NCI-H128 (cell line): ENCODE measurements around the gene PJA2.
A peak's percentile ranks its signal among the peaks of the same experiment; 100 is the strongest.

Source experiments
- DNase-seq: peaks from one replicate; lab custom pipeline; 2025; ENCODE audit not compliant: unreplicated experiment; lab: John Stamatoyannopoulos, UW

Gene PJA2

DNA sequence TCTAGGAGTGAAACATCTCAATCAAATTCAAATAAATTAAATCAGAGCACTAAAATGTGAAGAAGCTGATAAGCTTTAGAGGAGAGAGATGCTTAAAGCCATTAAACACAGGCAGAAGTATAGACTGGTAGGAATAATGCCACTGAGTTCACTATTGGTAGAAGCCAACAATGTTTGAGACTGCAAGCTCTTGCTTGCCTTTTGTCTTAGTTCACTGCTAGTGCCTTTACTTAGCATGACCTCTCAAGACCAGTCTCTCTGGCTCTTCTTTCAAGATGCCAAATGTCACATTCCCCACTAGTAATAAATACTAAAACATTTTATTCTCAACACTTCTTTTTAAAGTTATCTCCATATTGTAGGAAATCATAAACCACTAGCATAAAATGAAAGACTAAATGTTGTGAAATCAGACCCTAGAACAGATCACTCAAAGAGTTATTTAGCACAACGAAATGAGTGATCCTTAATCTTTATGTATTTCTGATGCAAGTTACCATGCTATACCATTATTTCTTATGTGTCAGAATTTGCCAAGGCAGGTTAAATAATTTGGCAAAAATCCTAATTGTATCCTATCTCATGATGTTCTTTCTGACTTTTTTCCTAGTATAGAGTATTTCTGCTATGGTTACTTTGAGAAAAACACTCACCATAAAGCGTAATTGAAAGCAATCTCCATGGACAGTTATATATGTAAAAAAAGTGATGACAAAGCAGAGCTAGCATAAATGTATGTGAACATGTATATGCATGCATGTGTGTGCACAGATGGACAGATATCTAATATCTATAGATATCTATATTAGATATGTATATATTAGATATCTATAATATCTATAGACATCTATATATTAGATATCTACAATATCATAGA is 57.5 kb downstream of the PJA2 start:
- DNase-seq = no peak

DNA sequence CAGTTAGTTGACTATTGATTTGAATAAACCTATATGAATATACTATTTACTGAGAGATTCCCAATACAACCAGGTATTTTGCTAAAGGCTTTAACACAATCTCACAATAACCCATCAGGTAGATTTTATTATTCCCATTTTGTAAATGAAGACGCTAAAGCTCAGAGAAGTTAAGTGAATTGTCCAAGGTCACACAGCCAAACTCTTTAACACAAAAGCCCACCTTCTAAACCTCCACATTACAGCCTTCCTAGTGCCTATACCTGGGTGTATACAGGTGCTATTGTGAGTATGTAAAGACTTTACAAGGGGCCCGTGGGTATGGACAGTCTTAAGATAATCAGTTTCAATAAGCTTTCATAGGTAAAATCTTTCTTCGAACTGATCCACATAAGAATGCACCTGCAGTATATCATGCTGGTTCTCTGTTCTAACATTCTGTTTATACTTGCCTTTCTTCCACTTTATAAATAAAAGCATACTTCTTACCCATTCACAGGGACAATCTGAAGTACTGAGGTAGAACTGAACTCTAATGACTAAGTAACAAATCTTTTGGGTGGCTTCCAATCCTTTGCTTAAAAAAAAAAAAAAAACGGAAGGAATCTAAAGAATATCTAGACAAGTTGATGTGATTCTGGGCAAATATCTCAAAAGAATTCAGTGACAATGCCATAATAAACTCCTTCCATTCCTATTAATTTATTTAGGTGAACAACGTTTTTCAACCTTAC is 59.1 kb downstream of the PJA2 start:
- no peak for DNase-seq

DNA sequence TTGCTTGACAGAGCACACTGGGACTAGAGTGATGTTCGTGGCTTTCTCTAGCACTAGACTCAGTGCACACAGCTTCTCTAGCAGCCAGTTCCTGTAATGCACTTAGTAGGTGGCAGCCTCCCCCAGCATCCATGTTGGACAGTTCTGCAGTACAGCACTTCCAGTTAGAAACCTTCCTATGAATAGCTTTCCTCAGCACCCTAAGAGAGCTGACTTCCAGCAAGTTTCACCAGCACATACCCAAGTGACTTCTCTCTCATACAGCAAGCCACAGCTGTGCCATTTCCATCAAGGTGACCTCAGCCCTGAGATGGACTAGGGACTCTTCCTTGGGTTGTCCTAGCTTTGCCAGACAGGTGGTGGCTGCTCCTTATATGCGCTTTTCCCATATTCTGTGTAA is 60.4 kb downstream of the PJA2 start:
- no peak for DNase-seq

DNA sequence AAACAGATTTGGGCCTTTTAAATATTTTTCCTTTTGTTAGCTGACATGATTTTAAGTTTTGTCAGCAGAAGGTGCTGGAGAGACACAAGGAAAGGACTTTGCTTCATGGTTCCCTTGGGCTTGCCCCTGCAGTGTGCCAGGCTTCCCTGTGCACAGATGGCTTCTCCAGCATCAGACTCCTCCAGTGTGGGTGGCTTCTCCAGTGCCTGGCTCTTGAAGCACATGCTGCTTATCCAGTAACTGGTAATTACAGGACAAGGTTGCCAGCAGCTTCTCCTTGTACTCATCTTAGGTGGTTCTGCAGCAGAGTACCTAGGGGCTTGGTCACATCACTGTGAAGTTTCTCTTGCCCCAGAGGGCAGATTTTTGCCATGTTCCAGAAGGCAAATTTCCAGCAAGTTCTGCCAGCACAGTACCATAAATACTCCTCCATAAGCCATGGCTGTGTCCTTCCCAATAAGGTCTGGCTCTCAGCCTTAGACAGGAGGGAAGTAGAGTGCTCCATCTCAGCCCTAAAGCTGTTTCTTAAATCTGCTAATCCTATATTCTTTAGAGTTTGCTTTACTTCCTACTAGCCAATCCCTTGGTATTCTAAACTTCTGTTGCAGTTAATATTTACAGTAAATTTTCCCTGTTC is 62.4 kb downstream of the PJA2 start:
- no peak for DNase-seq

DNA sequence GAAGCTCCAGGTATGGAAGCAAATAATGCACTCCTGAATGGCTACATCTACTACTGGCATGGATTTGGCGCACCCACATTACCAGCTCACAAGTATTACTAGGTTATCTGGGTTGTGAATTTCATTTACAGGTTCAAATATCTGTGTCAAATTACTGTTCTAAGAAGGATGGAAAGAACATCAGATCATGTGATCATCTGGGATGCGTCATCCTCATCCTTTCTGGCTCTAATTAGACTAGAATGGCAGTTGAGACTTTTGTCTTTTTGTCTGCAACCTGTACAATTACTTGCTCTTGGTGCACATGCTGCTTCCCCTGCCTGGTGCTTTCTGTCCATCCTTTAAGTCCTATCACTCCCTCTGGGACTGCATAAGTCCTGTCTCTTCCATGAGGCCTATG is 64.1 kb downstream of the PJA2 start:
- no peak for DNase-seq

DNA sequence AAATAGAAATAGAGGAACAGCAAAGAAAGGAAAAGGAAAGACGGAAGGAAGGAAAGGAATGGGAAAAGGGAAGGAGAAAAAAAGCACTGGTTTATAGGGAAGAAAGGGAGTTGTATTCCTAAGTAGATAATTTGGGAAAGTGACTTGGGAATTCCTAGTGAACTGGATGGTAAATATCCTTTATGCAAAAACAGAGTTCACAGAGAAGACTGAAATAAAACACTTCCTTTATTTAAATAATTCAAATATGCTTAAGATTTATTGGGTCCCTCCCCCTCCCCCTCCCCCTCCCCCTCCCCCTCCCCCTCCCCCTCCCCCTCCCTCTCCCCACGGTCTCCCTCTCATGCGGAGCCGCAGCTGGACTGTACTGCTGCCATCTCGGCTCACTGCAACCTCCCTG is 69.4 kb downstream of the PJA2 start:
- DNase-seq = no peak

DNA sequence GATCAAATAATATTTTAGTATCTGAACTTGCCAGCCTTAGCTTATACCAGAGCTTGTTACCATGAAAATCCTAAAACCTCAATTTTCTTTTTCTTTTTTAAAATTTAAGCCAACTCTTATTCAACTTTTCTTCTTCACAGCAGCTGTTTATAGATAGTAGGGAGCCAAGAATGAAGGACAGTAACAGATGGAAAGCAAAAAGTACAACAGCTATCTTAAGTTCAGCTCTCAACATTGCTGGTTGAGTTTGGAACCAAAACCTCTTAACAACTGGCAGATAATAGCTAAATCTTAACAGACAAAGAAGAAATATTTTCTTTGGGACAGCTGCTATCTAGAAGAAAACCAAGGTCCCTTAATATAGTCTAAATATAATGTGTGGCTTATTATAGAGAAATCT is 74.7 kb downstream of the PJA2 start:
- DNase-seq = no peak

DNA sequence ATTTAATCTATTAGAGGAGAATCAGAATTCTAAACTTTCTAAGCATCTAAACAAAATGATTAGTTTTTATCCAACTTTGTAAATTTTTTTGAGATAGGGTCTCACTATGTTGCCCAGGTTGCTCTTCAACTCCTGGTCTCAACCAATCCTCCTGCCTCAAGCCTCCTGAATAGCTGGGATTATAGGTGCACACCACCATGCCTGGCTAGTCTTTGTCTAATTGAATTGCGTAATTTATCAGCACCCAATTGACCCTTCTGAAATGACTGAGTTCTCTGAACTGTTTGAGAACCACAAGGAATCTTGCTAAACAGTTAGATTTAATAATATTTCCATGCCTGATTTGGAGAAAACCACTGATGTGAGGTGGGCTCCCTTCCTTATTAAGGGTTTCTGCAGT is 75.7 kb downstream of the PJA2 start:
- DNase-seq = no peak

DNA sequence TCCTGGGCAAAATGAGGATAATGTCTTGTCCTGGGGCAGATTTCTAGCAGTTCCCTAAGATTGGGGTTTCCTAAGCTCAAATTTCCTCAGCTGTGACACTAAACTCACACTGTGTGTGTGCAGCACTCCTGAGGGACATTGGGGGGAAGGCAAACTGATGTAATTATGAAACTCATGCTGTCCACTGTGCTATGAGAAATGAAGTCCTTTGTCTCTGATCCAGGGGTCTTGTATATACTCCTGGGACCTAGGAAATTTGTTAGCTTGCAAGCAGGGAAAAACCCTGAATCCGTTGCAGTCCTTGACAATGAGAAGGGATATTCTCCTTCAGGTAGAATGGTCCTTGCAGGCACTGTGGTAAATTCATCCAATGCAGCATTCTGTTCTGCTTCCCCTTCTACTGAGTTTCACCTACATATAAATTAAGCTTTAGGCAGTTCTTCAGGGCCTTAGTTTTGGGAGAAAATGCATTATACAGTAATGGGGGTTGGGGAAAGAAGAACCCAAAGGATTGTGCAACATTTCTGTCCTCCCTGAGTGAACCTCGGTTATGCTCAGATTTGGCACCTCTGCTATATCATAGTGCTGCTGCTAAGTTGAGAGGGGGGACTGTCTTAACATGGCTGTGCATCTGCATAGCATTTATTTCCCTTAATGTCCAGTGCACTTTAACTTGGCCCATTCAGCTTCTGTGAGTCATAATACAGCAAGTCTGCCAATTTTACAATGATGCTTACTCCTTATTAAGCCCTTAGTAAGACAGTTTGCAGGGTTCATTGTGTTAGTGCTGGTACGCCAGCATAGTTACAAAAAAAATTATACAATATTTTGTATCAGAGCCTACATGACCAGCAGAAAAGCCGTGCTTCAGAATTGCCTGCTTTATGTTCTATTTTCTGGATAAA is 80.2 kb downstream of the PJA2 start:
- no peak for DNase-seq

DNA sequence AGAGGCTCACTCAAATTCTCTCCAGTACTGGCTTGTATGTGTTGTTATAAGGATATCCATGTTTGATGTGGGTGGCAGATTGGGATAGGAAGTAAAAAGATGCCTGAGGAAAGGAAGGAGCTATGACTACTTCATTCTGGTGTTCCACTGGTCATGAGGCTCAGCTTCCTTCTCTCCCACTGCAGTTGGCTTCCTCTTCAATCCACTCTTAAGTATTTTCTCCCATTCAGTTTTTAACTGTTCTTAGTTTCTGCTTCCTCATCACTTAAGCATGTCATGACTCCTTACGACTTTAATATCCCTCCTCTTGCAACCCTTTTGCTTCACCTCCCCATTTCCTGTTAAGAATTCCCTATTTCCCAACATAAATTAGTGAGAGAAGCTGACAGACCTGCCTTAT is 81.1 kb downstream of the PJA2 start:
- DNase-seq = no peak

DNA sequence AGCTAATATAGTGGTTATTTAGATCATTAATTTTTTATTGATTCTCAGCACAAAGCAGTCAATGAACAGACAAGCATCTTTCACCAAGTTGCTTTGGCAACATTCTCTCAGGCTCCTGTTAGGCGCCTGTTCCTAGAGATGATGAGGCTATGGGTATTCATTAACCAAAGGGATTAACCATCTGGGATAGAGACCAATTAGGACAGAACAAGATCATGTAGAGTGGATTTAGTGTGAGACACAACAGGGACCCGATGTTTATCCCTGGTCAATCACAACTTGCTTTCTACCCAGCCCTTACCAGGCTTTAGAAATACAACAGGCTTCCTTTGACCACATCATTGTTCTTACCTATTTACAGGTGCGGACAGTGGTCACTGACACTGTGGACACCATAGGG is 82.2 kb downstream of the PJA2 start:
- no peak for DNase-seq

DNA sequence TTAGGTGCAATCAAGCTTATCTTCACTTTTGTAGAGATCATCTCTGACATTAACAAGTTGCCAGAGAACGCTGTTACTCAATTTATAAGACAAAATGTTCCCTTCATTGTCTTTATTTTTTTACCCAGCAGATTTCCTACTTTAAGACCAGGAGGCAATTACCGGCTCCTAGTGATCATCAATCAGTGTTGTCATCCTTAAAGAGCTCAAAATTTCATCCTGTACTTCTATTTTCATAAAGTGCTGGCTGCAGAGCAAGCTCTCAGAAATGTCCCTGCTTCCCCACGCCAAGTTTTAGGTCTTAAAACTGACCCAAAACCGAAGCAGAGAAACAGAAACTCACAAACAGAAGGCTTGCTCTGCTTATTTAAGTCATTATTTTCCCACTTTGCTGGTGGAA is 82.9 kb downstream of the PJA2 start:
- no peak for DNase-seq

DNA sequence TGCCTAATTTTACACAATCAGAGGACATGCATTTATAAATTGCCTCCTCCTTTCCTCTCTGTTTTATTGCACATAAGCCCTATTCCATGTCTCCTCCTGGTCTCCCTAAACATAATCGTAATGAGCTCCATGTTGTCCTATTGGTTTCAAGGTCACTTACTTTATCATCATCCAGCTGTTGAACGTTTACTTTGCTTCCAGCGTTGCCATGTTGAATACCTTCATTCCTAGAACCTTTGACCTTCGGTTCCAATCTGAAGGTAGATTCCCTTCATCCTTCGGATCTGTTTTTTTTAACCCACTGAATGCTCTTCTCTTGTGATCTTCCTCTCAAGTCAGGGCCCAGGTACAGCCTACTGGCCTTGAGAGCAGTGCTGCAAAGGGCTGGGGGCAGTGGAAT is 84.3 kb downstream of the PJA2 start:
- no peak for DNase-seq

DNA sequence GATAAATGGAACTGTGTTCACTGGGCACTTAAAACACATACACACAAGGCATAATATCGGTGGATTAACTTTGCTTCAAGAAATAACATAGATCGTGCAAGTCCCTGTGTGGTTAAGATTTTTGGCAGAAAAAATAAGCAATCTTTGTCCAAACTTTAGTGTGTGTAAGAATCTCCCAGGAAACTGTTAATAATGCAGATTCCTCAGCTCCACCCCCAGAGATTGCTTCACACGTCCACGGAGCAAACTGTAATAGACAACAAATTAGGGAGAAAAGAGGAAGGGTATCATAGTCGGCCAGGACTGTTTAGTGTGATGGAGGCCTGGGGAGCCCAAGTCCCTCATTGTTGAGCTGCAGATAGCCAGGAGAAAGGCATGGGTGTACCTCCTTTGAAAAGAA is 84.8 kb downstream of the PJA2 start:
- no peak for DNase-seq

DNA sequence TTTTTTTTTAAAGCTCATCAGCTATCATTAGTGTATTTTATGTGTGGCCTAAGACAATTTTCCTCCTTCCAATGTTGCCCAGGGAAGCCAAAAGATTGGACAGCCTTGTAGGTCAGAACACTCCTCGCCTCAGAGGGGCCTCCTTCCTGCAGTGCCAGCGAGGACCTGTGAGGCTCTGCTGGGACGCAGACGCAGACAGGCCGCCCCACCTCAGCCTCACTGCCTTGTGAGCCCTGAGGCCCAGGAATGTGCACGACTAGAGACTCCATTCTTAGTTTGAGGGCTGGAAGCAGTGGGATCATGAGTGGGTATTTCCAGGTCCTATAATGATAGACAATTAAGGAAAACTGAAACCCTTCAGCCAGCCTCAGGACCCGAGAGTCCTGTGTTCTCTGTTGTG is 85.4 kb downstream of the PJA2 start:
- DNase-seq = no peak

DNA sequence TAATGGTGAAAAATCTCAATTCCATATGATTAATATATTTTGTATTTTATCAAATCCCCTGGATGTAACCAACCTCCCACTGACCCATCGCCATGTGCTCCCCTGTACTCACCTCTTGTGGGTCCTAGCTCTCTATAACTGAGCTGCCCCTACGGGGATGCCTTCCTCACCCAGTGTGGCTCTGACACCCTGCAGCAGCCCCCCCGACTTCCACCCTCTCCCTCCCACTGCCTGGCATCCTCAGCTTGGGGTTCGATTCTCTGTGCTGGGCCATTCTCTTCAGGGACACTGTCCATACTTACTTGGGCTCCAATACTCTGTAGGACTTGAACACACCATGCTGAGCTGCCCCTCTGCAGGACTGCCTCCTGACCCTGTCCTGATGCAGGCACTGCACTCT is 87.1 kb downstream of the PJA2 start:
- DNase-seq = no peak

DNA sequence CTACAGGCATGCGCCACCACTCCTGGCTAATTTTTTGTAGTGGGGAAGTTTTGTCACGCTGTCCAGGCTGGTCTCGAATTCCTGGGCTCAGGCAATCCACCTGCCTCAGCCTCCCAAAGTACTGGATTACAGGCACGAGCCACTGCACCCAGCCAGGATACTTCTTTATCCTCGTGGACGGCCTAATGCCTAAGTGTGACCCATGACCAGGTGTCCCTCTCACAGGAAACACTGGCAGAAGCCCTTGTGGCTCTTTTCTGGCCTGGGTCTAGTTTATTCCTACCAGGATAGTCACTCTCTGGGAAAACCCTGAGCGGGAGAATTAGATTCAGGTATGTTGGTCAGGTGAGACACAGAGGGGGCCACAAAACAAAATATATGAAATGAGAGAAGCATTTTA is 90.4 kb downstream of the PJA2 start:
- DNase-seq = no peak

DNA sequence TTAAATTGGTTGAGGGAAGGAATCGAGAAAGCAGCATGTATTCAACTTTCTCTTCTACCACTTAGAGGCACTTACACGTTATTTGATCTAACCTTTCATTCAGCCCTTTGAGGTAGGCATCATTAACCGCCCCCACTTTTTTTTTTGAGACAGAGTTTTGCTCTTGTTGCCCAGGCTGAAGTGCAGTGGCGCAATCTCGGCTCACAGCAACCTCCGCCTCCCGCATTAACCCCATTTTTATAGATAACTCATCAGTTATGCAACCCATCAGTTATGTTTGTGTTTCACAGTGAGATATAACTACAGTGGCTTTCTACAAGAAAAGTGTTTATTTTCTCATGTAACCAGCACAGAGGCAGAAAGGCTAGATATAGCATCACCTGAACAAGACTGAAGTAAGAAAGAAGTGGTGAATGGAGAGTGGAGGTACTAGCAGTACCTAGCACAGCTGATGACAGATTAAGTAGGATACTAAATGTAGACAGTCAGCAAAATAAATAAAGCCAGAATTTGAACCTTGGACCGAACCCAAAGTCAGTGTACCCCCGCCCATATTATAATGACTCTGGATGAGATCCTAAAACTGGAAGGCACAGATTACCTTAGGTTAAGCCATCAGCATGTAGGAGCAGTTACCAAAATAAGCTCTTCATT is 91.2 kb downstream of the PJA2 start:
- peak; percentile 40 for DNase-seq

DNA sequence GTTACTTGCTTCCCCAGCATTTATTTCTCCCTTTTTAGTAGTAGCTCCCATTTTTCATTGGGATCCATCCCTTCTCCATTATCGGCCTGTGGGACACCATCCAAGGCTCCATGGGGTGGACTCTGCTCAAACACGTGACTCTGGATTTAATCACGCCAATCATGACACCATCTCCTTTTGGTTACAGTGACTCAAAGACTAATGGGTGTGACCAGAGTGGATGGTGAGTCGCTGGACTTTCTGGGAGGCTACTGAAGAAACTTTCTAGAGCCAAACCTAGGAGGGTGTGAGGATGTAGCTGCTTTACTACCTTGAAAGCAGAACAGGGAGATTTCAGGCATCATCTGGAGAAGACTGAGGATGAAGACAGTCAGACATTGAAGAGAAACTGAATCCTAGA is 93.1 kb downstream of the PJA2 start:
- no peak for DNase-seq

DNA sequence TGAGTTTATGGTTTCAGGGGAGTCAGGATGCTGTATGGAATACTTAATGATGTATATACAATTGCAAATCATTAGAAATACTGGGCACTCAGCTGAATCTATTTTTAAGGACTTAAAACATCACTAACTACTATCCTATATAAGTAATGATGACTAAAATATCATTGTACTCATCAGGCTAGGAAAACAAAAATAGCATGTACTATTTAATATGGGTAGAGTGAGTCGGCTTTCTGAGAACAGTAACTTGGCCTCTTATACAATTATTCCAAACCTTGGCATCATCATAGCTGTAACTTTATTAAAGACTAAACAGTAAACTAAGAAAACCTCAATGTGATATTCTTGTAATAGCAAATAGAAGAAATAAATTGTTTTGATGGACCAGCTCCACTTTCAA is 94.5 kb downstream of the PJA2 start:
- no peak for DNase-seq

DNA sequence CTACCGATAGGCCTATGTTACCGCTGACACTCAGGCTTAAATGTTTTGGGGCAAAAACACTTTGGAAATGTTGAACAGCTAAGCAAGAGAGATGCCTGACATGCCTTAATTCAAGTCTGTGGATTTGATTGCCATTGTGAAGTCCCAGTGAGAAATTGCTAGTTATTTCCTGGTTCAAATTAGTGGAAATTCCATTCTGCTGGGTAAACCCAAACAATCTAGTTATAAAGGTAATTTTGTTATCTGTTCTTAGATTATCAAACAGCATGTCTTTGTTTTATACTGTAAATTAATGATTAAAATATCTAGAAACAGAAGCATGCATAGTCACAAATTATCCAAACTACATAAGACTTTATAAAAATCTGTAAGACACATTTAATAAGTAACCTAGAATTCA is 96.6 kb downstream of the PJA2 start:
- DNase-seq = no peak
